ENCODE results near the gene DTNBP1. TPM values are rescaled to one million over a fixed set of nuclear protein-coding genes. Genes with fewer than 3 reads are reported as not detected.

The DTNBP1 gene
- total and polyA plus RNA-seq, 2 of the 13 experiments (the other 11 are each of a cell fraction or from before 2014, with no cell fraction given), result 6.6 to 19.1 TPM

GRCh38 chr6:15697895-15698294 lies 35.1 kb upstream of the DTNBP1 start:
- POLR2A ChIA-PET, result no interaction called here
- TF ChIP-seq ATF5 (CRISPR knock-in tag; IDR thresholded peaks at IDR 0.05; ENCODE audit: low read depth) (no peak), ZNF501 (CRISPR knock-in tag; IDR thresholded peaks at IDR 0.05) (no peak), U2AF1 (optimal IDR thresholded peaks at IDR 0.05; ENCODE audit: low read depth, low read length) (no peak), ZNF275 (CRISPR knock-in tag; IDR thresholded peaks at IDR 0.05; ENCODE audit: borderline replicate concordance) (no peak), SP140L (CRISPR knock-in tag; IDR thresholded peaks at IDR 0.05; ENCODE audit: borderline replicate concordance) (no peak), ZFP36L2 (CRISPR knock-in tag; IDR thresholded peaks at IDR 0.05) (no peak), ZNF556 (CRISPR knock-in tag; IDR thresholded peaks at IDR 0.05; ENCODE audit: borderline replicate concordance) (no peak), THAP9 (CRISPR knock-in tag; IDR thresholded peaks at IDR 0.05; ENCODE audit: borderline replicate concordance) (no peak), CREM (IDR thresholded peaks at IDR 0.05) (no peak), CREM (CRISPR knock-in tag; IDR thresholded peaks at IDR 0.05) (no peak), CSRNP2 (CRISPR knock-in tag; conservative IDR thresholded peaks at IDR 0.05; ENCODE audit: low read depth) (no peak), POLR2G (IDR thresholded peaks at IDR 0.05; ENCODE audit: low read depth, low read length) (no peak), MZF1 (CRISPR knock-in tag; IDR thresholded peaks at IDR 0.05; ENCODE audit: borderline replicate concordance) (no peak), FOXC1 (CRISPR knock-in tag; IDR thresholded peaks at IDR 0.05; ENCODE audit: borderline replicate concordance) (no peak), SALL1 (CRISPR knock-in tag; IDR thresholded peaks at IDR 0.05) (no peak), ZNF337 (CRISPR knock-in tag; IDR thresholded peaks at IDR 0.05; ENCODE audit: borderline replicate concordance, low read depth) (no peak), SAFB2 (CRISPR knock-in tag; IDR thresholded peaks at IDR 0.05; ENCODE audit: borderline replicate concordance, low read depth) (no peak), ZEB1 (IDR thresholded peaks at IDR 0.05; ENCODE audit: insufficient replicate concordance, low read depth) (no peak), ARHGAP35 (CRISPR knock-in tag; IDR thresholded peaks at IDR 0.05; ENCODE audit: borderline replicate concordance) (no peak), ZNF468 (CRISPR knock-in tag; IDR thresholded peaks at IDR 0.05) (no peak)
- BruUV-seq (replicated peaks), result no TSS peak

More at GRCh38 chr6:15697895-15698294, 35.1 kb upstream of the DTNBP1 start:
- ATAC-seq (no peak), FAIRE-seq (no peak), DNase-seq (ENCODE audit: low spot score) (no peak)
- H3K9ac ChIP-seq (ENCODE audit: insufficient read depth, low read depth, low read length), result no peak overlapping the region
- WGBS (ENCODE audit: low lambda C conversion rate), result 4% methylated on average over 4 of the region's 4 CpGs
- H3K9me3 ChIP-seq (ENCODE audit: low read length), result no peaks in the 10 kb centered on the region
- no peak overlapping the region for H2AFZ ChIP-seq (ENCODE audit: low read length)
- no peak overlapping the region for H3K4me2 ChIP-seq (ENCODE audit: low read depth, low read length)
- no peaks in the 10 kb centered on the region for H3K4me1 ChIP-seq (ENCODE audit: insufficient read depth, low read length)
- in situ Hi-C loops (cut with HindIII; ENCODE audit: extremely low pct_ligation_motif_present, low pct_unique_long_range_greater_than_20kb), result no loop called here
- H3K27ac ChIP-seq (ENCODE audit: extremely low read length, insufficient read depth, low read length), result no peak overlapping the region
- no peaks in the 10 kb centered on the region for H3K36me3 ChIP-seq (replicated peaks in 1 of 2; ENCODE audit: control insufficient read depth in 1 of 2, insufficient read depth in 2 of 2, low read length in 2 of 2)
- no peaks in the 10 kb centered on the region for H3K79me2 ChIP-seq (ENCODE audit: insufficient read depth, low read length)
- intact Hi-C loops (cut with micrococcal nuclease; ENCODE audit: unreplicated experiment), result no loop called here
- H3K4me3 ChIP-seq (replicated peaks in 1 of 3; ENCODE audit: insufficient read depth in 1 of 3, low read depth in 2 of 3, low read length in 3 of 3), result no peak overlapping the region
- H4K20me1 ChIP-seq (ENCODE audit: insufficient read depth, low read length), result no peaks in the 10 kb centered on the region
- CTCF ChIA-PET (ENCODE audit: low intra/inter-chr PET ratio, low total read pairs), result no interaction called here
- no peaks in the 10 kb centered on the region; a peak in 1 of 5 replicates for H3K27me3 ChIP-seq (ENCODE audit: control insufficient read depth in 1 of 2, insufficient read depth in 2 of 2, low read length in 2 of 2)

Data from HepG2 (cell line).